Fibroblast of skin of right biceps (primary cell): ENCODE measurements around the gene ZNF689.
"Not testable (repeated sequence)": the region's sequence is repeated elsewhere in the genome, so short reads cannot be mapped to it uniquely, and the experiment has no call there.

Experiments
- DNase-seq: peaks from one replicate; pipeline ENCODE4 v3.0.0-alpha.2; 2013

ZNF689 gene

DNA sequence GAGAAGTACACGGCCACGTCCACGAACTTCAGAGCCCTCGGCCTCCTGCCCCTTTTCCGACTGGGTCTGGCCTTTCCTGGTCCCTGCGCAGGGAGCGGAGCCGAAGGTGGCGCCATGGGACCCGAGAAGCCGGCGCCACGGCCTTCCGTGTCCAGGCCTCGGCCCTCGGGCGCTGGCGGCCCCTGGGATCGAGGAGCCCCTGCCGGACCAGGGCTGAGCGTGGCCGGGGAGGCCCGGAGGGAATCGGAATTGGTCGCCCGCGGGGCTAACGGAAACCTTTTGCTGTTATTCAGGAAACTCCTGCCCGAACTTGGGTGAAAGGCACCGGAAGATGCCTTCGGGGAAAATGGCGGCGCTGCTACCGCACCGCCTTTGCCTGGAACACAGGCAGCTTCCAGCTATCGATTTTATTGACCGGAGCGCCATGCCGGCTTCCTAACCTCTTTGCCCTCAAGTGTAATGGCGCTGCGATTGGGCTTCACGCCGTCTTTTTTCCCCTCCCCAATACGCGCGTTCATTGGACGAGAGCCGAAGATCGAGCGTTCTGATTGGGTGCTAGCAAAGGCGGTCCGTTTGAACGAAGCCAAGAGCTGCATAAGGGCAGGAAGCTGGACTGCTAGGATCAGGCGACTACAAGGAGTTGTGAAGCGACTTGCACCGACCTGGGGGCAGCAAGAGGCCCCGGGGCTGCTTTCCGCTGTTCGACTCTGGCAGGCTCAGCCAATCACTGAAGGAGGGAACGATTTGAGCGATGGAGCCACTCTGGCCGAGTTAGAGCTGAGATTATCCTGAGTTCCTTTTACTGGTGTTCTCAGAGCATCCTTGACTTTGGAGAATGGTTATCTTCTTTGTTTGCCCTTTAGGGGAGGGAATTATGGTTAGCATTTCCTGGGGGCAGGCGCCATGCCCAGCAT is at the start of gene ZNF689:
Gene ZNF689 (minus strand): TSS at position 464 of the 914 bp plus-strand sequence. CDS start 348 bp downstream, at position 116.
- peak; percentile 98 for DNase-seq

DNA sequence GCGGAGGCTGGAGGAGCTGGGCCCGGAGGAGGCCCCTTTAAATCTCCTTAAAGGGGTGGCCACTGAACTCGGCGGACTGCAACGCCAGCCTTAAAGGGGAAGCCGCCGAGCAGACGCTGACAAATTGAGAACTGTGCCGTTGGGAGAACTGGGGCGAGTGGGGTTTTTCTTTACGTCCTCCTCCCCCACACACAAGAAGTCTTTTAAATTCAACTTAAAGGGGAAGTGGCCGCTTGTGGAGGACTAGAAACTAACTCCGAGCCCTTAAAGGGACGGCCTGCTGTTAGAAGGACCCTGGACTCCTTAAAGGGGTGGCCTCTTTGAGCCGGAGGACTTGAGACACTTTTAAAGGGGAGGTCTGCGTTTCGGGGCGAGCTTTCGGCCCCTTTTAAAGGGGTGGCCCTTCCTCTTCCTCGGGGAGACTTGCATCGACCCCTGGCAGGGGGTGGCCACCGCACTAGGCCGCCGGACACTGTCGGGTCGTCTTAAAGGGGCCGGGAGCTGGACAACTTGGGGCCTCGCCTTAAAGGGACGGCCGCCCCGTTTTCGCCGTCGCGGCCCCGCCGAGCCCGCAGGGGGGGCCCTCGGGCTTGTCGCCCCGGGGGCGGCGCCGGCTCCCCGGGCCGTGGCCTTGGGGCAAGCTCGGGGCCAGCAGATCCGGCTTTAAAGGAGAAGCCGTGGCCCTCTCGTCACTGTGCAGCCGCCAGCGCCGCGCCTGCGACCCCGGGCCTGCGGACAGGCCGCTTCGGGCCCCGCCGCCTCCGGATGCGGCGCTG is 48.7 kb upstream of the ZNF689 start:
- peak; percentile 98 for DNase-seq

DNA sequence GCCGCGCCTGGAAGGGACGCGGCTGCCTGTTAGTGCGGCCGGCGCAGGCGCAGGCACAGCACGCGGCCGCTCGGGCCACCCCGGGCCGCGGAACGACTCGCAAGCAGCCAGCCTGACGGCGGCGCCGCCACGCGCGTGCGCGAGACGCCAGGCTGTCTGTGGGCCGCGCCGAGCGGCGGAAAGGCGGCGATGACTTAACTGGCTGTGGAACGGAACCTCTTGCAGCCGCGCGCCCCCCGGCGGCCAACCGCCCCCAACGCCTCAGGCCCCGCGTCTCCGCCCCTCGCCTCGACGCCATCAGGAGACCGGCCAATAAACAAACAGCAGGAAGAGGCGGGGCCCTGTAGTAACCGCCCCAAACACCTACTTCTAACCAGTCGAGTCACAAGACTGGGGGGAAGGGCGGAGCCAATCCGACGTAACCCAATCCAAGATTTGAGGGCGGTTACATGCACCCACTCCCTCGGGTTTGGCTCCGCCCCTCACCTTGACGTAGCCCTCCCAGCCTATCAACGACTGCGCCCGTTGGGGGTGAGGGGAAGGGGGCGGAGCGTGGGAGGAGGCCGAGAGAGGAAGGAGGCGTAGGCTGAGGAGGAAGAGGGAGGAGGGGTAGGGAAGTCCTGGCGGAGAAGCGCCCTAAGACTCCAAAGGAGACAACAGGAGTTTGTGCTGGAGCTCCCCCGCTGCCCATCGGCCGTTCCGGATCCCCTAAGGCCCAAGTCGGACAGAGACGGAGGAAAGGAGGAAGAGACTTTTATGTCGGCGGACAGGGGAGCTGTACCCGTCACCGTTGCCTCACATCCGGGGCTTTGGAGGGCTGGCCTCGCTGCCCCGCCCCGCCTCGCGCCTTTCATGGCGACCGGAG is 47.9 kb upstream of the ZNF689 start, which contains the start of gene FBRS:
Gene FBRS (plus strand): TSS at position 566 of the 865 bp plus-strand sequence. CDS start 1,088 bp downstream, outside the sequence.
- peak; percentile 100 for DNase-seq

DNA sequence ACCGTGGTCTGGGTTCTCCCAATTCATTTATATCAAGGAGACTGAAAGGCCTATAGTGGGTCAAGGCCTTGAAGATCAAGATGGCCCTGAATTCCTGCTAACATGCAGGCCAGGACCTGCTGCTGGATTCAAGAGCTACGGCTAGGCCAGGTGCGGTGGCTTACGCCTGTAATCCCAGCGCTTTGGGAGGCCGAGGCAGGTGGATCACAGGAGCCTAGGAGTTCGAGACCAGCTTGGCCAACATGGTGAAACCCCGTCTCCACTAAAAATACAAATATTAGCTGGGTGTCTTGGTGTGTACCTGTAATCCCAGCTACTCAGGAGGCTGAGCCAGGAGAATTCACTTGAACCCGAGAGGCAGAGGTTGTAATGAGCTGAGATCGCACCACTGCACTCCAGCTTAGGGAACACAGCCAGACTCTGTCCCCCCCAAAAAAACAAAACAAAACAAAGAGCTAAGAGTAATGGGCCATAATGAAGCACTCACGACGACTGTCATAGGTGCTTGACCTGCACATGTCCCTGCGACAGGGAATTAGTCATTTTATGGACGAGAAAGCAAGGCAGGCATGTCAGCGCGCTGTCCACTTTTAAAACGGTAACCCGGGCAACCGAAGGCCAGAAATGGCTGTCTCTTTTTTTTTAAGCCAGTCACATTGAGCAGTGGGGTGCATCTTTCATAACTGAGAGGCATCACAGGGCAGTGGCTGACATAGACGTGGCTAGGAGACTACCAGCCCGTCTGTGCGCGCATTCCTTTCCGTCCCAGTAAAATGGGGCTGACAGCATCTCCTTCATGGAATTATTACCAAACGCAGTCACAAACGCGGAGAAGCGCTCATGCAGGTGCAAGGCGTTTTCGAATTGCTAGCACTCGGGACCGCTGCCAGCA is 47.0 kb upstream of the ZNF689 start:
- no peak for DNase-seq

DNA sequence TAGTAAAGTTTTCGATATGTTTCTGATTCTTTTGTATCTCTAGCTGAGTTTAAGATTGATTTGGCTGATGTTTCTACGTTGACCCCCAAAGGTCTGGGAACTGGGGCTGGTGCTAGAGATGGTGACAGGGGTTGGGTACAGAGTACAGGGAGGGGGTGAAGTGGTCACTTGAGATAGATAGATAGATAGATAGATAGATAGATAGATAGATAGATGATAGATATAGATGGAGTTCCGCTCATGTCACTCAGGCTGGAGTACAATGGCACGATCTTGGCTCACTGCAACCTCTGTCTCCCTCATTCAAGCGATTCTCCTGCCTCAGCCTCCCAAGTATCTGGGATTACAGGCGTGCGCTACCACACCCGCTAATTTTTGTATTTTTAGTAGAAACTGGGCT is 46.2 kb upstream of the ZNF689 start:
- no peak for DNase-seq

DNA sequence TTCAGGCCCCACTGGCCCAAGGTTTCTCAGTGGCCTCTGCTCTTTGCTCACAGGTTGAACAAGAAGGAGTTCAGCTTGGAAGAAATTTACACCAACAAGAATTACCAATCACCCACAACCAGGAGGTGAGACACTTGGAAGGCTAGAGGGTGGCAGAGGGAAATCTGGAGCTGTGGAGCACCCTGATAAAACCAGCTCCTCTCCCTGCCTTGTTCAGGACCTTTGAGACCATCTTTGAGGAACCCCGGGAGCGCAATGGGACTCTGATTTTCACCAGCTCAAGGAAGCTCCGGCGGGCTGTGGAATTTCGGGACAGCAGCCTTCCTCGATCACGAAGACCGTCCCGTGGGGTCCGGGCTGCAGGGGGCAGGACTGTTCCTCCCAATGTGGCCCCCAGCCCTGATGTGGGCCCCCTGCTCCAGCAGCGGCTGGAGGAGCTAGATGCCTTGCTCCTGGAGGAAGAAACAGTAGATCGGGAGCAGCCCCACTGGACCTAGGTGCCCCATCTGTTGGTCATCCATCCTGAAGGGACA is 45.7 kb upstream of the ZNF689 start:
- no peak for DNase-seq

DNA sequence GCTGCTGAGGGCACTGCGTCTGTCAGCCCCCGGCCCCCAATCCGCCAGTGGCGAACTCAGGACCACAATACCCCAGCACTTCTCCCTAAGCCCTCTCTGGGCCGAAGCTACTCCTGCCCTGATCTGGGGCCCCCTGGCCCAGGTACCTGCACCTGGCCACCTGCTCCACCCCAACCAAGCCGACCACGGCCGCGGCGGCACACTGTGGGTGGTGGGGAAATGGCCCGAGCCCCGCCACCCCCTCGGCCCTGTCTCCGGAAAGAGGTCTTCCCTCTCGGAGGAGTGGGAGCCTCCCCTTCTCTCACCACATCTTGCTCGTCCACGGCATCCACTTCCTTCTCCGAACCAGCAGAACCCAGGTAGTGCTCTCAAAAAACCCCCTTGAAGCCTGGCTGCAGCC is 44.7 kb upstream of the ZNF689 start:
- no peak for DNase-seq

DNA sequence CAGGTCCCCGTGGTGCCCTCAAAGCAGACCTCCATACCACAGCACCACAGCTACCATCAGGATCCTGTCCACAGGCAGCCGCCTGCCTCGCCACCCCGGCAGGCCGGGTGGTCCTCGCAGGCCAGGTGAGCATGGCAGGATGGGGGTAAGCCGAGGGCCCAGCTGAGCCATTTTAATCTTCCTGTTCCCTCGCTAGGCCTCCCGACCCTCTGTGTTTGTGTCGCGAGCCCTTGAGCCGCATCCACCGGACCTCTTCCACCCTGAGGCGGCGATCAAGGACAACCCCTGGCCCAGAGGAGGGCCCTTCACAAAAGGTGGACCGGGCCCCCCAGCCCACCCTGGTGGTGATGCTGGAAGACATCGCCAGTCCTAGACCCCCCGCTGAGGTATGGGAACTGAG is 42.5 kb upstream of the ZNF689 start:
- no peak for DNase-seq

DNA sequence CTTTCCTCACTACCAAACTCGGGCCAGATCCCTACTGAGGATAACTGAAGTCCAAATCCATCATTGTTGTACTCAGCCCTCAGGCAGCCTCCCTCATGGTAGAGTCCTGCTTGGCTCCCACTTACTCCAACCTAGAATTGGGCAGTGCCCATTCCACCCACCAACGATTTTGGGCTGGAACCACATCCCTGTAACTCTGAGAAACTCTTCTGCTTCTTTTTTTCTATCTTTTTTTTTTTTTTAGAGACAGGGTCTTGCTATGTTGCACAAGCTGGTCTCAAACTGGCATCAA is 41.8 kb upstream of the ZNF689 start:
- DNase-seq: no peak

DNA sequence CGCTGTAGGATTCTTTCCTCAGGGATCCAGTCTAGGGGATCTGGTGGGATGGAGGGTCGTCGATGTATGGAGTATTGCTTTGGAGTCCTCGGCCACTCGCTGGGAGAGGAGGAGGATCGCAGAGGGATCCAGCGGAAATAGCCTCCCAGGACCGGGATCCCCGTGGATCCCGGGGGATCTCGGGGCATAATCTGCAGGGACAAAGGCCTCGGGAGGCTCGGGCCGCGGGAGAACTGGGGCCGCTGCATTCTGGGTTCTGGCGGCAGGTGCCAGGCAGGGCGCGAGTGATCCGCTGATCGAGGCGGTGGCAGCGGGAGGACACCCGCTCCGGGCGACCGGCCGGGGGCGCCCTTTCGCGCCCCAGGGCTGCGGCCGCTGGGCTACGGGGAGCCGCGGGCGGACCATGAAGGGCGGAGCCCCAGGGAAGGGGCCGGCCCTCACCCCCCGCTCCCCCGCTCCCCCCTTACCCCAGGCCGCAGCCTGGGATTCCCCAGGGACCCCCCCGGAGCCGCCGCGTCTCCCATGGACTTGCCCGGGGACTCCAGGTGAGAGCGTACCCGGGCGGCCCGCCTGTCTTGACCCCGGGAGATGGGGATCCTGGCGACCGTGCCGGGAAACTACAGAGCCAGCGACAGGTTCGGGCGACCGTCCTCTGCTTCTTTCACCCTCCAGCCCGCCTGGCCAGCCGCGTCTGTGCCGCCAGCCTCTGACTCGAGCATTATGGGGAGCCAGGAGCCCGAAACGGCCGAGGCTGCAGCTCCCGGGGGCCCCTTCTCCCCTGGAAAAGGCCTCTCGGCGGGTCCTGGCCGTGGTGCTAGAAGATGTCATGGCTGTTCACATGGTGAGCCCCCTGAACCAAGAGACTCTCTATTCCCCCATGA is 41.2 kb upstream of the ZNF689 start:
- DNase-seq: peak; percentile 67

DNA sequence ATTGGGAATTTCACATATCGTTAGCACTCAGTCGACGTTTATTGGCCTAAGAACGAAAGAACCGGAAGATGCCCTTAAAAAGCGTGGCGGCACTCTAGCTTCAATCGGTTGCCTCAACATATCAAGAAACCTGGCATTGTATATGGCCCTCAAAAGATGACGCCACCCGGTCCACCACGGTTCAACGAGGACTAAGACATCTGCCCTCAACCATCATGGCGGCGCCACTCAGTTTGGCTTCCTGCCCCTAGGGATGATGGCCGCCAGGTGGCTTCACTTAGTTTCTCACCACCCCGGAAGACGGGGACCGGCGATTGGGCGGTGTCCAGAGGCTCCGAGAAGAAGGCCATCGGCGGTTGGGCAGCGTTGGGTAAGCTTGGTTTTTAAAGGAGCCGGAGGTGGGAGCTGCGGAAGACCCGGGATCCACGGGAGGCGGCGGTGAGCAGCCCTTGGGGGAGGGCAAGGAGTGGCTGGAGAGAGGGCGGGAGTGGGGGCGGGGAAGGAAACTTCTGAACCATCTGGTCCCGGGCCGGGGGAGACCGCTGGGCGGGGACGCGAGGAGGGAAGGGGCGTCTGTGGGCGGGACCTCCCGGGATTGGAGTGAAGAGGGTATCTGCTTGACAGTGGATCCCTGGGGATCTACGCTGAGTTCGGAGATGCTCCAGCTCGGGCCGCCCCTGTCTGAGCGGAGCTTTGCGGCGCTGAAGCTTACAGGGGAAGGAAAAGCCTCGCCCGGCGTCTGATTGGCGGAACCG is 40.4 kb upstream of the ZNF689 start, which contains the start of gene PRR14:
Gene PRR14 (plus strand): TSS at position 592 of the 755 bp plus-strand sequence. CDS start 686 bp downstream, outside the sequence.
- DNase-seq: peak; percentile 100

DNA sequence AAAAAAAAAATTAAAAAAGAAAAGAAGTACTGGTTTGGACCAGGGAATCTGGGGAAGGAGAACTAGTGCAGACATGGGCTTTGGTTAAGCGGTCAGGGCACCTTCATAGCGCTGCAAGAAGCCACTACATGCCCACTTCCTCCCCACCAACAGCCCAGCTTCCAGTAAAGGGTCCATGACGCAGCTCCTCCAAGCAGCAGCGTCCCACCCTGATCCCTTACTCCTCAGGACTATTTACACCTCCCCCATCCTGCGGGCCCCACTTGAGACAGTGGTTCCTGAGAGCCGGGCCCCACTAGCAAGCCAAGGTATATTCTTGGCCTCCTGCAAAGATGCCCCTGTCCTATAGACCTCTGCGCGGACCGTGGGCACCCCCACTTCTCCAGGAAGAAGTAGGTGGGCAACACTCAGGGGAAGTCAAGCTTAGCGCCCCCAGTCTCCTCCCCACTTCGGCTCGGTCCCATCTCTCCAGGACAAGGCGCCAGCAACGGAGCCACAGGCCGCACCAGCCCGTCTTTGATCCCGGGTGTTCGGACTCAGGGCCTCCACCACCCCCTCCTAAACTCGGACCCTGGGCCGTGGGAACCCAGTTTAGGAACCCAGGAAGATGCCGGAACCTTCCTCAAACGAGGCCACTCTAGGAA is 39.7 kb upstream of the ZNF689 start:
- DNase-seq: no peak

DNA sequence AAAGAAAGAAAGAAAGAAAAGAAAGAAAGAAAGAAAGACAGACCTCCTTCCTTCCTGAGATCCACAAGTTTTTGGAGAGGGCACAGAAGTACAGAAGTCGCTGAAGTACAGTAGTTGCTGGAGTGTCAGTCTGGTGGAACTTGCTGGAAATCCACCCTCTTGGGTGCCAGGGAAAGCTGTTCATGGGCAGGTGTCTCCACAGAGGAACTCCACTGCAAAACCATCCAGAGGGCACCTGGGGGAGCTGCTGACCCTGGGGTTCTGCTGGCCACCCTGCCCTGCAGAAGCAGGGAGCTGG is 37.0 kb upstream of the ZNF689 start:
- DNase-seq: no peak

DNA sequence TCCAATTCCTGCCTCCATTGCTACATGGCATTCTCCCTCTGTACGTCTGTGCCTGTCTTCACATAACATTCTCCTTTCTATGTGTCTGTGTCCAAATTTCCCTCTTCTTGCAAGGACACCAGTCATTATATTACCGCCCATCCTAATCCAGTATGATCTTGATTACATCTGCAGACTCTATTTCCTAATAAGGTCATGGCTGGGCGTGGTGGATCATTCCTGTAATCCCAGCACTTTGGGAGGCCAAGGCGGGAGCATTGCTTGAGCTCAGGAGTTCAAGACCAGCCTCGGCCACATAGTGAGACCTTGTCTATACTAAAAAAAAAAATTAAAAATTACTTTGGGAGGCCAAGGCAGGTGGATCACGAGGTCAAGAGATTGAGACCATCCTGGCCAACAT is 35.5 kb upstream of the ZNF689 start:
- no peak for DNase-seq

DNA sequence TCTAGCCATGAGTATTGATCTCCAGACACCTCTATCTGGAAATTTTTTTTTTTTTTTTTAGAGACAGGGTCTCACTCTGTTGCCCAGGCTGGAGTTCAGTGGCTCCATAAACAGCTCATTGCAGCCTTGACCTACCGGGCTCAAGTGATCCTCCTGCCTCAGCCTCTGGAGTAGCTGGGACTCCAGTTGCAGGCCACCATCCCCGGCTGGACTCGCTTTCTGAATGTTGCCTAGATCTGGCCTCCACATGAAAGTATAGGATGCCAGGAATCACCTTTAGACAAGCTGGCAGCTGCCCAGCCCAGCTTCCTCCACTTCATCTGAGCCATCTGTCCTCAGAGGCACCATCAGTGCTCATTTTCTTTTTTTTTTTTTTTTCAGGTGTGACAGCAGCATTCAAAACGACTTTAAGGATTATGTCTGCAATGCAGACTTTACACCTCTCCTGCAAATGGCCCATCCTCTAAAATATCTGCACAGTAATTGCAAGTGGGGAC is 34.2 kb upstream of the ZNF689 start:
- no peak for DNase-seq

DNA sequence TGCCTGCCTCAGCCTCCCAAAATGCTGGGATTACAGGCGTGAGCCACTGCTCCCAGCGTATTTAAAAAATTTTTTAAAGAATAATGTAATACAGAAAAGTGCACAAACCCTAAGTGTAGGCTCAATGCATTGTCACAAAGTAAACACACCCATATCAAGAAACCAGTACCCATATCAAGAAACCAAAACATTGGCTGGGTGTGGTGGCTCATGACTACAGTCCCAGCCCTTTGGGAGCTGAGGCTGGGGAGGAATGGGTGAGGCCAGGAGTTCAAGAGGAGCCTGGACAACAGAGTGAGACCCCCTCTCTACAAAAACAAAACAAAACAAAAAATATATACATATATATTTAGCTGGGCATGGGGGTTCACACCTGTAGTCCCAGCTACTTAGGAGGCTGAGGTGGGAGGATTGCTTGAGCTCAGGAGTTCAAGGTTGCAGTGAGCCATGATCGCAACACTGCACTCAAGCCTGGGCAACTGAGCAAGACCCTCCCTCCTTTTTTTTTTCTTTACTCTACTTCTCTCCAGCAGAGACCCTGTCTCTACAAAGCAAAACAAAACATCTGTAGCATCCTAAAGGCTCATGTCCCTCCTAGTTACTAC is 31.3 kb upstream of the ZNF689 start:
- no peak for DNase-seq

DNA sequence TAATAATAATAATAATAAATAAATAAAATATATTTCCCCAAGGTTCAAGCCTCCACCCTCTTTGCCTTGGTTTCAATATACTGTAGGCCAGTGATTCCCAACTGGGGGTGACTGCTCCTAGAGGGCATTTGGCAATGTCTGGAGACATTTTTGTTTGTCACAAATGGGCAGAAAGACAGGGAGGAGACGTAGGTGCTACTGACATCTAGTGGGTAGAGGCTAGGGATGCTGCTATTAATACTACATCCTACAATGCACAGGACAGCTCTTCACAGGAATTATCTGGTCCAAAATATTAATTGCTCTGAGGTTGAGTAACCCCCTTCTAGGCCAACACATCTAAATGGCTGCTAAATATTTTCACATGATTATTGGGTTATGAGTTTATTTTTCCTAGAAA is 27.8 kb upstream of the ZNF689 start:
- DNase-seq: peak; percentile 59

DNA sequence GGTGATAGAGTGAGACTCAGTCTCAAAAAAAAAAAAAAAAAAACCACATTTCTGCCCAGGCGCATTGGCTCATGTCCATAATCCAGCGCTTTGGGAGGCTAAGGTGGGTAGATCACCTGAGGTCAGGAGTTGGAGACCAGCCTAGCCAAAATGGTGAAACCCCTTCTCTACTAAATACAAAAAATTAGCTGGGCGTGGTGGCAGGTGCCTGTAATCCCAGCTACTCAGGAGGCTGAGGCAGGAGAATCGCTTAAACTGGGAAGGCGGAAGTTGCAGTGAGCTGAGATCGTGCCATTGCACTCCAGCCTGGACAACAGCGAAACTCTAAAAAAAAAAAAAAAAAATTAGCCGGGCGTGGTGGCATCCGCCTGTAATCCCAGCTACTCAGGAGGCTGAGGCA is 26.9 kb upstream of the ZNF689 start:
- not testable (repeated sequence) for DNase-seq

DNA sequence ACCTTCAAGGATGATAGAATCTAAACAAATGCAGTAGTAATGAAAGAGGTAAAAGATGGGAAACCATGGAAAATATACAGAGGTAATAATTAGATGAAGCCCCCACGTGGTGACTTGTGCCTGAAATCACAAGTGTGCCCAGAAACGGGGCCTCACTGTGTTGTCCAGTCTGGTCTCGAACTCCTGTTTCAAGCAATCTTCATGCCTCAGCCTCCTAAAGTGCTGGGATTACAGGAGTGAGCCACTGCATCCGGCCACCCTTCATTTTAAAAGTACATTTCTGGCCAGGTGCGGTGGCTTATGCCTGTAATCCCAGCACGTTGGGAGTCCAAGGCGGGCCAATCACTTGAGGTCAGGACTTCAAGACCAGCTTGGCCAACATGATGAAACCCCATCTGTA is 26.4 kb upstream of the ZNF689 start:
- DNase-seq: no peak
